OCI-LY1 (cell line): Measurements from ENCODE around the gene STK39.

Experiments
- CTCF ChIP-seq: fragments of 200-600 bp; sonication (generic), shearing (Covaris generic); IDR thresholded peaks from 2 replicates; pipeline ENCODE4 v1.5.1; 2017; ENCODE audit warnings: mild to moderate bottlenecking, antibody characterized with exemption, low read length, moderate library complexity, mixed read lengths
- EZH2 ChIP-seq: fragments of 200-600 bp; sonication (generic), shearing (Covaris generic); IDR thresholded peaks from 2 replicates; pipeline ENCODE4 v1.8.0; 2017; ENCODE audit warnings: borderline replicate concordance, mixed run types, mild to moderate bottlenecking, antibody characterized with exemption, low read length, moderate library complexity, mixed read lengths

DNA sequence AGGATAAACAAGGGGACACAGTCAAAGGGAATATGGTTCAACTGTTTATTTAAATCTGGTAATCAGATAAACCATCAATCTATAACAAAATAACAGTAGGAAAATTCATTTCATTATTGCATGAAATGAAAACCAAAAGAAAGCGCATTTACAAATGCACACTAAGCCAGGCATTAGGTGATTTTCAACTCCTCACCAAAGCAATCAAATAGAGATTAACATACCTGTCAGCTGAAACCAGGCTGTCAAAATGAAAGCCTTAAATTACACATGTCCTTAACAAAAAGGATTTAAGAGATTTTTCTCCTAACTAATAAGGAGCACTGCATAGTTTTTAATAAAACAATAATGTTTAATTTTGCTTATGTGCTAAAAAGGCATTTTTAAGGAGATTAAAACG, 23.0 kb downstream of the STK39 start:
- TF ChIP-seq CTCF (no peak), EZH2 (no peak)
